Fibroblast of upper back skin (primary cell): ENCODE data around the gene TULP4.

Experiments
- DNase-seq: peaks from one replicate; pipeline ENCODE4 v3.0.0-alpha.2; 2013

The TULP4 gene

GRCh38 chr6:158397578-158397977, 85.3 kb downstream of the TULP4 start:
- no peak for DNase-seq

- no peak for DNase-seq
Observed at GRCh38 chr6:158398252-158399024, 86.2 kb downstream of the TULP4 start.

GRCh38 chr6:158399040-158399700, 86.9 kb downstream of the TULP4 start:
- DNase-seq, result no peak

- no peak for DNase-seq
Observed at GRCh38 chr6:158402184-158402583, 89.9 kb downstream of the TULP4 start.

- peak; percentile 91 for DNase-seq
Observed at GRCh38 chr6:158405321-158405831, 93.1 kb downstream of the TULP4 start.

- DNase-seq, result no peak
Observed at GRCh38 chr6:158405933-158406332, 93.7 kb downstream of the TULP4 start.

GRCh38 chr6:158406736-158407135, 94.5 kb downstream of the TULP4 start:
- no peak for DNase-seq

GRCh38 chr6:158408013-158408412, 95.7 kb downstream of the TULP4 start:
- DNase-seq, result no peak

GRCh38 chr6:158408552-158409130, 96.4 kb downstream of the TULP4 start:
- peak; percentile 86 for DNase-seq

- peak; percentile 72 for DNase-seq
Observed at GRCh38 chr6:158409451-158409850, 97.2 kb downstream of the TULP4 start.

GRCh38 chr6:158410784-158411183, 98.5 kb downstream of the TULP4 start:
- no peak for DNase-seq

GRCh38 chr6:158411998-158412397, 99.7 kb downstream of the TULP4 start:
- no peak for DNase-seq

- DNase-seq, result no peak
Observed at GRCh38 chr6:158413028-158413427, 100.8 kb downstream of the TULP4 start.

- DNase-seq, result no peak
Observed at GRCh38 chr6:158413814-158414565, 101.7 kb downstream of the TULP4 start.

- peak; percentile 62 for DNase-seq
Observed at GRCh38 chr6:158414851-158415262, 102.6 kb downstream of the TULP4 start.

- no peak for DNase-seq
Observed at GRCh38 chr6:158415666-158416065, 103.4 kb downstream of the TULP4 start.

- no peak for DNase-seq
Observed at GRCh38 chr6:158416883-158417759, 104.9 kb downstream of the TULP4 start.

GRCh38 chr6:158417760-158418098, 105.5 kb downstream of the TULP4 start:
- peak; percentile 62 for DNase-seq

GRCh38 chr6:158418501-158418900, 106.2 kb downstream of the TULP4 start:
- DNase-seq, result no peak

- DNase-seq, result no peak
Observed at GRCh38 chr6:158419339-158419909, 107.2 kb downstream of the TULP4 start.

GRCh38 chr6:158421381-158421780, 109.1 kb downstream of the TULP4 start:
- no peak for DNase-seq
